GM21737 (cell line): ENCODE results near the gene C9orf50.

Experiments used
- ATAC-seq: cut with Tn5 transposase; IDR thresholded peaks from one replicate; pipeline ENCODE4 v1.9.1; 2021; ENCODE audit warnings: mild to moderate bottlenecking, moderate library complexity; ENCODE audit not compliant: unreplicated experiment

C9orf50 gene

GRCh38 chr9:129612123-129612522 is 8.8 kb downstream of the C9orf50 start:
- no peak for ATAC-seq

- ATAC-seq, result no peak
These were observed 9.5 kb downstream of the C9orf50 start for GRCh38 chr9:129611307-129611800.

DNA sequence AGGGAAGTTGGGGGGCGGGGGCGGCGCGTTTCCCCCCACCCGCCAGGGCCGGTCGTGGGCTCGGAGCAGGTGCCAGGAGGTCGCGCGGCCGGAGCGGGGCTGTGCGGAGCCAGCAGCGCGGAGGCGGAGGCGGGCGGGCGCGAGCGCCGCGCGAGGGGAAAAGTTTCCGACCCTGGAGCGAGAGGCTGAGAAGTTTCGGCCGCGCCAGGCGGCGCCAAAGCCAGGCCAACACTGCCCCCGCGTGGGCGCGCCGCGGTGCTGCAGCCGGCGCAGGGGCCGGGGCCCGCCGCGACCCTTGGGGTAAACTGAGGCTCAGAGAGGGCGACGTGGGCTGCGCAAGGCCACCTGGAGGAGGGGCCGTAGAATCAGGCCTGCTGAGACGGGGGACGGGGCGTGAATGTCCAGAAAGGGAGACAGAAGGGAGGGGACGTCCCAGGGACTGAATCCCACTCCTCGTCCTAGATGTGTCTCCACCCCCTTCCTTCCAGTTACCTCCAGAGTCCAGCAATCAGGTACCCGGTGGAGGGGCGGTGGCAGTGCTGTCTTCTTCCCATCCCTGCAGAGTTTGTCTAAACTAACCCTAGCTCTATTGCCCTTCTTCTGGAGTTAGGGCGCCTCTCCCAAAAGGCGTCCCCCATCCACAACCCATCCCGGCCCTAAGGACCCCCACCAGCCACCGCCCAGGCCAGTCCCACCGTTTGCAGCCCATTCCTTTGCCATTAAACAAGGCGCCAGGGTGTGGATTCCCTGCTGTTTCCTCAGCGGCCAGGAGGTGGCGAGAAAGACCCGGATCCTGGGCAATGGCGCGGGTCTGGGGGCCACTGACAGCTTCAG is 10.2 kb downstream of the C9orf50 start:
- no peak for ATAC-seq

DNA sequence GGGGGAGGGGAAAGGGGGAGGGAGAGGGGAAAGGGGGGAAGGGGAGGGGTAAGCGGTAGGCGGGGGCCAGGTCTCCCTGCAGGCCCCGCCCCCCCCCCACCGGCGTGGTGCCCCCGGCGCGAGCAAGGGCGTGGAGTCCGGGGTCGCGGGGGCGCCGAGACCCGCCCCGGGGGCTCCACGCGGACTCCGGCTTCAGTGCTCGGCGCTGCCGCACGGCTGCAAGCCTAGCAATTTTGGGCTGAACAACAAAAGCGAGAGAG is 10.8 kb downstream of the C9orf50 start:
- no peak for ATAC-seq

- ATAC-seq, result no peak
These were observed 11.3 kb downstream of the C9orf50 start for GRCh38 chr9:129609486-129610212.

DNA sequence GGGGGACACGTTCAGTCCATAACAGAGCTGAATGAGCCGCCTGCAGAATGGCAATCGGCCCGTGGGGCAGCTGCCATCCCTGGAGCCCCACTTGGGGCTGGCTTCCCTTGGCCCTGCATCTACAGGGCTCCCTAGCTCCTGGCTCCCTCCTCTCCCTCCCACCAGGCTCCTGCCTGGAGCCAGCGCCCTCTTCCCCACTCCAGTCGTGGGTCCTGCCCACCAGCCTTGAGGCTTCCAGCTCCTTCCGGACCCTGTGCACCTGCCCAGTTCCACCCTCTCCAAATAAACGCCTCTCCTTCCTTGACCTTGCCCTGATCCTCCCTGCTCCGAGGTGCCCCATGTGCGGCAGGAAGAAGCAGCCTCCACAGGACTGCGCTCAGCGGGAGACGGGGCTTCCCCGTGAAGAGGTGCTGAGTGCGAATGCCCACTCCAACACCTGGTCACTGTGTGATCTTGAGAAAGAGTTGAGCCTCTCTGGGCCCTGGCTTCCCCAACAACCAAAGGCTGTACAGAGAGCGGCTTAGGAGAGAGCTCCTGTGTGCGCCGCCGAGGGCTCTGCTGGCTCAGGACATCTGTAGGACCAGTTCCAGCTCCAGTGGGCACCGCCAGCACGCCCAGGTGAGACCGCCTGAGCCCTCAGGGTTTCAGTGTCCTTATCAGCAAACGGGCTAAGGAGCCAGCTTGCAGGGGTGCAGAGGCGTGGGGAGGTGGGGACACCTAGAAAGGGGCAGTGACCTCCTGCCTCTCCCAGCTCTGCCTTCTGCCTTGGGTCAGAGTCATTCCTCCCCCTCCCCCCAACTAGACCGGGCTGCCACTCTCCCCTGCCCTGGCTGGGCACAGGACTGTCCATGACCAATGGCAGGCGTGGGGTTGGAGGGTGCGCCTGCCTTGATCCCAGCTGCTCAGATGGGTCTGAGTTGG is 12.1 kb downstream of the C9orf50 start:
- ATAC-seq, result no peak

DNA sequence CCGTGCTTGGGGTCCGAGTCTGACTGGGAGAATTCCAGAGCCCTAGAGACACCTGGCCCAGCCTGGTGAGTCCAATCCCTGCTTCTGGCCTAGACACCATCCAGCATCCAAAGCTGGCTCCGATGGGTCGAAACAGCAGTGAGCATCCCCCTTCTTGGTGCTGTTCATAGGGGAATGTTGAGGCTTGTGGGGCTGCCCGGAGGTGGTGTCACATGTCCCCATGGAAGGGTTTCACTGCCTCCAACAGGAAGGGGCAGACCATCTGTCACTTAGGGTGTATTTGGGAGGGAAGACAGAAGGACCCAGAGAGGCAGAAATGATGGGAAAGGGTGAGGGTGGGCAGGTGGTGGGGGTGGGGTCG is 13.9 kb downstream of the C9orf50 start:
- no peak for ATAC-seq

- ATAC-seq, result no peak
These were observed 14.5 kb downstream of the C9orf50 start for GRCh38 chr9:129606161-129607026.

DNA sequence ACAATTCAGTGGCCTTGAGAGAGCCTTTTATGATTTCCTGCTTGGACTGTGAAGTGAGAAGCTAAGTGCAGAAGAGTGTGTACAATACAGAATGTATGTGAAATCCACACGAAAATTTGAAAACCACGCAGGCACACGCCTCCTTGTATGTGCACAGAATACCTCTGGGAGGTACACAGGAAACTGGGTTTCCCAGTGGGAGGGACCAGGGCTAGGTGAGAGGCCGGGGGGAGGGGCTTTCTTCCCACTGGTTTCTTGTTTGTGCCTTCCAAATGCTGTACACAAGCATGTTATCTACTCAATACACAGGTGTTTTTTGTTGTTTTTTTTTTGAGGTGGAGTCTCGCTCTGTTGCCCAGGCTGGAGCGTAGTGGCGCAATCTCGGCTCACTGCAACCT is 16.1 kb downstream of the C9orf50 start:
- ATAC-seq, result no peak

DNA sequence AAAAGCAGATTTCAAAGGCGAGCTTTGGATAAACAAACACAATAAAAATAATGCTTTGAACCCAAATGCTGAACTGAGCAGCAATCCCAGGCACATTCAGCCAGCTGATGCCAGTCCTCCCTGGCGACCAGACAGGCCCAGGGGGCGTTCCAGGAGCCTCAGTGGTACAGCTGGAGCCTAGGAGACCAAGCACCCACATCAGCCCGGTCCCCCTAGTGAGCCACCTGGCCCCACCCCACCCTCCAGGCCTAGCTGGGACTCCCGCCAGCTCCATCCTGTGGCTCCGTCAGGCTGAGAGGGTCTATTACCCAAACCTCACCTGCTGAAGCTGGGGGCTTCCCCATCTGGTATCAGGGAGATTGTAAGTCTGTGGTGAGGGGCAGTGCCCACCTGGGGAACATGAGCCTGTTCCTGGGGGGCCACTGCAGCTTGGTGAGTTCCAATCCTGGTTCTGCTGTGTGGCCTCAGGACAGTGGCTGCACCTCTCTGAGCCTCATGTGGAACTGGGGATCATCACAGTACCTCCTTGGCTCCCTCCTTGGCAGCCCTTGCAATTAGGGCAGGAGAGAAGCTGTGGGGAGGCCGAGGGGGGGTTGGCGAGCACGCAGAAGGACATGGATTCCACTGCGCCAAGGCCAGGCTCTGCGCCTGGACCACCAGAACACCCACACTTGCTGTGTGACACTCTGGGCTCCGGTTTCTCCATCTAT is 16.7 kb downstream of the C9orf50 start:
- no peak for ATAC-seq

DNA sequence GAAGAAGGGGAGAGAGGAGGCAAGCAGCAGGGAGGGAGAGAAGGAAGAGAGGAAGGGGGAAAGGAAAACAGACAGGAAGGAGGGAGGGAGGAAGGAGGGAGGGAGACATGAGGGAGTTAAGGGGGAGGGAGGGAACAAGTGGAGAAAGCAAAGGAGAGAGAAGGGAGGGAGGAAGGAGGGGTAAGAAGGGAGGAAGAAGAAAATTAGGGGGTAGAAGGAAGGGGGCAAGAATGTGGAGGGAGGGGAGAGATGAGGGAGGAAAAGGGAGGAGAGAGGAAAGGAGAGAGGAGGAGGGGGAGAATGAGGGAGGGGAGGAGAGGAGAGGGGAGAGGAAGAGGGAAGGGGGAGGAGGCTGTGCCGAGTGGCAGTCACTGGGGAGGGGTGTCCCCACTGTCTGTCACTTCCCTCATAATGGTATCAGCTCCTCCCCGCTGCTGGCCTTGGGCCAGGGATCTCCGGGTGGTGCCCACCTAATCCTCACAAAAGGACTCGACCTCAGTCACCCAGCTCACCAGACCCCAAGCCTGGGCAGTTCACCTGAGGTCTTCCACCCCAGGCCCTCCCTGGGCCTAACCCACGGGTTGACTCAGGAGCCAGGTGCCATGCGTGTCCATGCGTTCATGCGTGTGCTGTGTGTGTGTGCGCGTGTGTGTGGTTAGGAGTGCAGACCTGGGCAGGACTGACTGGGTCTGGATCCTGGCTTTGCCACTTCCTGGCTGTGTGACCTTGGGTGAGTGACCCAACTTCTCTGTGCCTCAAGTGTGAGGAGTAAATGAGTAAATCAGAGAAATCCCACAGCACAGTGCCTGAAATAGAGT is 18.1 kb downstream of the C9orf50 start:
- ATAC-seq, result no peak

GRCh38 chr9:129601082-129601674 is 19.7 kb downstream of the C9orf50 start:
- no peak for ATAC-seq

DNA sequence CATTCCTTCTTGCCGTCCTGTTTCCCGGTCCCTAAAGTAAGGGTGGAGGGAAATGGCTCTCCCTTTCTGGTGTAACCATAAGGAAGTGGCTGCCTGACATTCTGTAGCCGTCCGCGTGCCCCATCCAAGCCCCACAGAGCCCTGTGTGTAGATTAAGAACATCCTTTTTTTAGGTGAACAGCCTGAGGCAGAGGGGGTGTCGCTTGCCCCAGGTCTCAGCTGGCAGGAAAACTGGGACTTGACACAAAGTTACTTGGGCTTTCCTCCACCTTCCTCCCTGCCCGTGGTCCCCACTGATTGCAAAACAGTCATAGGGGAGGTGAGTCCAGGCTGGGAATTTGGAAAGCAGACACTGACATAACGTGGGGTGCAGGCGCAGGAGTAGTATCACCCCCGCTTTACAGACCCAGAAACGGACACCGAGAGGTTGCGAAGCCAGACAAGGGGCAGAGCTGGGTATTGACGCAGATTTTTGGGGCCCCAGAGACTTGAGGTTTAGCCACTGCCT is 22.8 kb downstream of the C9orf50 start:
- ATAC-seq, result no peak

- ATAC-seq, result no peak
These were observed 23.4 kb downstream of the C9orf50 start for GRCh38 chr9:129597355-129598088.

- ATAC-seq, result no peak
These were observed 24.2 kb downstream of the C9orf50 start for GRCh38 chr9:129596541-129597331.

DNA sequence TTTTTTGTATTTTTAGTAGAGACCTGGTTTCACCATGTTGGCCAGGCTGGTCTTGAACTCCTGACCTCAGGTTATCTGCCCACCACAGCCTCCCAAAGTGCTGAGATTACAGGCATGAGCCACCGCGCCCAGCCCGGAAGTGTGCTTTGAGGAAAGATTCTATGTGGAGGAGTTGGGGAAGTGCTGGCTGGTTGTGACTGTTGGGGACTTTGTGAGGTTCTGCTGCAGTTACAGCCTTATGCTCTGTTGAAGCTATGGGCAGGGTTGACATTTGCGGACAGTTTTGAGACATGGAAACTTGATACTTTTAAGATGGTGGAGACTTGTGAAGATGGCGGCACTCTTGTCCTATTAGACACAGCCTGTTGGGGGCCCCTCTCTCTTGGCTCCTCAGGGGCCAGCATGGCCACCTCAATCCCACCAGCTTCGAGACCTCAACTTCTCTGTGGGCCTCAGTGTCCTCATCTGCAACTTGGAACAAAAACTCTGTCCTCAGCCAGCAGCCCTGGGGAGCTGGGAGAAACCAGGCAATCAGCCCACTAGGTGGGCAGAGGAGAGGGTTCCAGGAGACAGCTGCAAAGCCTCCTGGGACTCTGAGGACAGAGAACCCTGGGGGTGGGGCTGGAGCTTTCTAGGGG is 24.9 kb downstream of the C9orf50 start:
- ATAC-seq, result no peak
